HepG2 (cell line): ENCODE results near the gene CFAP100. TPM values are rescaled to one million over a fixed set of nuclear protein-coding genes. Genes with fewer than 3 reads are reported as not detected.

Experiments used
- CEBPG ChIP-seq: IDR thresholded peaks from 2 replicates; pipeline ENCODE4 v1.6.1; 2016
- CENPT ChIP-seq: sonication (generic); formaldehyde crosslinking; IDR thresholded peaks from 2 replicates; pipeline ENCODE4 v1.8.0; 2022; ENCODE audit warnings: low read depth, mild to moderate bottlenecking, moderate library complexity, missing genetic modification reagents
- ELF3 ChIP-seq: IDR thresholded peaks from 2 replicates; pipeline ENCODE4 v1.6.1; 2016; ENCODE audit warnings: missing genetic modification reagents, missing compliant biosample characterization
- FOXO1 ChIP-seq: sonication (generic); formaldehyde crosslinking; IDR thresholded peaks from 2 replicates; pipeline ENCODE4 v1.4.0; 2020; ENCODE audit warnings: missing genetic modification reagents
- GLI4 ChIP-seq: sonication (generic); formaldehyde crosslinking; IDR thresholded peaks from 2 replicates; pipeline ENCODE4 v1.5.1; 2020; ENCODE audit warnings: missing genetic modification reagents, mild to moderate bottlenecking, moderate library complexity, borderline replicate concordance
- HDAC6 ChIP-seq: fragments of 200-600 bp; sonication (generic); IDR thresholded peaks from 2 replicates; pipeline ENCODE4 v1.7.0; 2017; ENCODE audit warnings: mild to moderate bottlenecking, antibody characterized with exemption, low read length, low read depth
- KAT8 ChIP-seq: IDR thresholded peaks from 2 replicates; pipeline ENCODE4 v1.6.1; 2016; ENCODE audit warnings: missing genetic modification reagents, missing compliant biosample characterization
- MTA1 ChIP-seq: sonication (generic); formaldehyde crosslinking; IDR thresholded peaks from 2 replicates; pipeline ENCODE4 v1.4.0; 2020; ENCODE audit warnings: missing genetic modification reagents, mild to moderate bottlenecking, borderline replicate concordance
- MYC ChIP-seq: sonication (generic); formaldehyde crosslinking; IDR thresholded peaks from 2 replicates; pipeline ENCODE4 v1.9.0; 2021; ENCODE audit warnings: missing genetic modification reagents, borderline replicate concordance
- NR2F6 ChIP-seq, 2 experiments: IDR thresholded peaks; 2 replicates each; pipeline ENCODE4 v1.6.1; 2016; ENCODE audit warnings: antibody characterized with exemption in 1 of 2, mild to moderate bottlenecking in 1 of 2
- PHB2 ChIP-seq: fragments of 450-650 bp; IDR thresholded peaks from 2 replicates; pipeline ENCODE4 v1.6.1; 2018; ENCODE audit not compliant: partially characterized antibody
- RARA ChIP-seq: IDR thresholded peaks from 2 replicates; pipeline ENCODE4 v1.6.1; 2016; ENCODE audit warnings: missing genetic modification reagents, missing compliant biosample characterization
- RFX3 ChIP-seq: IDR thresholded peaks from 2 replicates; pipeline ENCODE4 v1.6.1; 2016; ENCODE audit warnings: missing biosample characterization, missing genetic modification reagents
- SAFB2 ChIP-seq: sonication (generic); formaldehyde crosslinking; IDR thresholded peaks from 2 replicates; pipeline ENCODE4 v1.5.1; 2020; ENCODE audit warnings: missing genetic modification reagents, low read depth, mild to moderate bottlenecking, borderline replicate concordance
- ZBTB25 ChIP-seq: IDR thresholded peaks from 2 replicates; pipeline ENCODE4 v1.6.1; 2018; ENCODE audit warnings: missing genetic modification reagents
- ZBTB39 ChIP-seq: sonication (generic); formaldehyde crosslinking; IDR thresholded peaks from 2 replicates; pipeline ENCODE4 v1.5.0; 2020; ENCODE audit warnings: missing genetic modification reagents
- ZBTB4 ChIP-seq: sonication (generic); formaldehyde crosslinking; IDR thresholded peaks from 2 replicates; pipeline ENCODE4 v1.4.0; 2020; ENCODE audit warnings: missing genetic modification reagents, mild to moderate bottlenecking, borderline replicate concordance
- ZGPAT ChIP-seq: IDR thresholded peaks from 2 replicates; pipeline ENCODE4 v1.6.1; 2016; ENCODE audit warnings: mild to moderate bottlenecking
- ZNF256 ChIP-seq: sonication (generic); formaldehyde crosslinking; conservative IDR thresholded peaks from 2 replicates; pipeline ENCODE4 v1.4.0; 2020; ENCODE audit warnings: missing genetic modification reagents
- ZNF367 ChIP-seq: sonication (generic); formaldehyde crosslinking; IDR thresholded peaks from 2 replicates; pipeline ENCODE4 v1.4.0; 2020; ENCODE audit warnings: missing genetic modification reagents, borderline replicate concordance
- ZNF607 ChIP-seq: sonication (generic); formaldehyde crosslinking; IDR thresholded peaks from 2 replicates; pipeline ENCODE4 v1.5.1; 2020; ENCODE audit warnings: missing genetic modification reagents, mild to moderate bottlenecking, borderline replicate concordance
- polyA plus RNA-seq, 8 experiments: library from polyadenylated mRNA; depleted of rRNA in 3 of 8; stranded (reverse) in 7 of 8; unstranded in 1 of 8; fragments of >200 nt; fragmentation: Illumina TruSeq in 4 of 8; extraction: Trizol in 4 of 8; gene quantifications; 2 replicates each; pipeline versions ENCODE4 v1.2.1 to v1.2.3, GENCODE V29; 2011 to 2016; ENCODE audit warnings: low read depth in 4 of 8, missing spikeins in 1 of 8, mixed read lengths in 1 of 8; ENCODE audit not compliant: insufficient read depth in 1 of 8
- total RNA-seq, 5 experiments: library from RNA; depleted of rRNA; stranded (reverse); fragments of >200 nt; fragmentation: Illumina TruSeq; extraction: Trizol; gene quantifications; 2 replicates each; pipeline ENCODE4 v1.2.3, GENCODE V29; 2016; ENCODE audit warnings: low read depth in 1 of 5

The CFAP100 gene
- total and polyA plus RNA-seq, 2 of the 13 experiments (the other 11 are each of a cell fraction or from before 2014, with no cell fraction given) = 0.32 TPM; not detected in 1

- 0 out of 2 replicates have a peak, but pooled peaks have one; percentile 28 for TF ChIP-seq KAT8 (CRISPR knock-in tag)
- TF ChIP-seq CENPT (CRISPR knock-in tag) = no peak
- TF ChIP-seq ZNF607 (CRISPR knock-in tag) = no peak
- no peak for TF ChIP-seq ZBTB25 (CRISPR knock-in tag)
- no peak for TF ChIP-seq RFX3 (CRISPR knock-in tag)
- TF ChIP-seq RARA (CRISPR knock-in tag) = peak; percentile 80
- no peak for TF ChIP-seq SAFB2 (CRISPR knock-in tag)
- TF ChIP-seq ZGPAT (CRISPR knock-in tag) = no peak
- peak; percentile 56 for TF ChIP-seq CEBPG (CRISPR knock-in tag)
- no peak for TF ChIP-seq ZNF367 (CRISPR knock-in tag)
- TF ChIP-seq HDAC6 = no peak
- TF ChIP-seq NR2F6 (IDR thresholded peaks at IDR 0.05) = peak; percentile 82
- peak; percentile 84; the same call in 1 of the 2 replicates for TF ChIP-seq NR2F6 (CRISPR knock-in tag; IDR thresholded peaks at IDR 0.05)
- no peak for TF ChIP-seq PHB2
- no peak for TF ChIP-seq MTA1 (CRISPR knock-in tag)
- no peak for TF ChIP-seq ZBTB4 (CRISPR knock-in tag)
- TF ChIP-seq GLI4 (CRISPR knock-in tag) = no peak
- TF ChIP-seq FOXO1 (CRISPR knock-in tag) = peak; percentile 5; the same call in 1 of the 2 replicates
- TF ChIP-seq ZBTB39 (CRISPR knock-in tag) = 0 out of 2 replicates have a peak, but pooled peaks have one; percentile 34
- no peak for TF ChIP-seq MYC (CRISPR knock-in tag)
- no peak for TF ChIP-seq ELF3 (CRISPR knock-in tag)
- no peak for TF ChIP-seq ZNF256 (CRISPR knock-in tag)
These were observed 41.9 kb upstream of the CFAP100 start (continued) for GRCh38 chr3:126352476-126353454.
